K562 (cell line): ENCODE data around the gene TCAP. TPM values are rescaled to one million over a fixed set of nuclear protein-coding genes. Genes with fewer than 3 reads are reported as not detected.
A peak's percentile ranks its signal among the peaks of the same experiment; 100 is the strongest.

Experiments
- COPS2 ChIP-seq: fragments of 450-650 bp; conservative IDR thresholded peaks from 2 replicates; pipeline ENCODE4 v1.6.1; 2016; ENCODE audit warnings: mild to moderate bottlenecking, moderate library complexity
- FOXJ2 ChIP-seq: fragments of 200-800 bp; sonication (Bioruptor generic); IDR thresholded peaks from 2 replicates; pipeline ENCODE4 v1.6.1; 2016; ENCODE audit warnings: missing genetic modification characterization, missing compliant biosample characterization
- FOXK1 ChIP-seq: sonication (generic); formaldehyde crosslinking; IDR thresholded peaks from 2 replicates; pipeline ENCODE4 v1.8.0; 2022; ENCODE audit warnings: missing genetic modification reagents, mild to moderate bottlenecking, borderline replicate concordance
- GATAD2B ChIP-seq: fragments of 450-650 bp; IDR thresholded peaks from 2 replicates; pipeline ENCODE4 v1.6.1; 2017; ENCODE audit warnings: mild to moderate bottlenecking, borderline replicate concordance
- HNRNPK ChIP-seq: fragments of 200-400 bp; formaldehyde crosslinking; IDR thresholded peaks from one replicate; pipeline ENCODE4 v1.6.1; 2018; ENCODE audit warnings: mild to moderate bottlenecking, low read depth, low read length; ENCODE audit not compliant: poor library complexity, severe bottlenecking
- SMARCA5 ChIP-seq: fragments of 450-650 bp; IDR thresholded peaks from 2 replicates; pipeline ENCODE4 v1.6.1; 2016
- TCFL5 ChIP-seq: fragments of 250-450 bp; sonication (Bioruptor Pico); conservative IDR thresholded peaks from 2 replicates; pipeline ENCODE4 v1.6.1; 2021; ENCODE audit warnings: mild to moderate bottlenecking, moderate library complexity, matching md5 sums
- XRCC5 ChIP-seq: fragments of 200-400 bp; formaldehyde crosslinking; IDR thresholded peaks from 2 replicates; pipeline ENCODE4 v1.6.1; 2017; ENCODE audit warnings: low read depth, mild to moderate bottlenecking, low read length
- ZKSCAN1 ChIP-seq: fragments of 150-350 bp; IDR thresholded peaks from 2 replicates; pipeline ENCODE4 v1.6.1; 2016; ENCODE audit warnings: low read depth, low read length
- ZNF217 ChIP-seq: sonication (generic); formaldehyde crosslinking; IDR thresholded peaks from 2 replicates; pipeline ENCODE4 v1.8.0; 2022; ENCODE audit warnings: mild to moderate bottlenecking, missing genetic modification reagents
- polyA plus RNA-seq, 8 experiments: library from polyadenylated mRNA; depleted of rRNA in 4 of 8; stranded (reverse) in 5 of 8; unstranded in 3 of 8; fragments of >200 nt; fragmentation: Nextera tagmentation in 2 of 8; fragmentation: Illumina TruSeq in 1 of 8; extraction: Ambion mirVana in 2 of 8; extraction: Trizol in 1 of 8; gene quantifications; 2 replicates each; pipeline versions ENCODE4 v1.2.1 to v1.2.3, GENCODE V29; 2011 to 2014; ENCODE audit warnings: inconsistent platforms in 1 of 8, missing spikeins in 1 of 8
- total RNA-seq, 7 experiments: library from RNA; depleted of rRNA in 6 of 7; stranded (reverse); fragments of >200 nt in 6 of 7; fragmentation: Illumina TruSeq in 2 of 7; extraction: Trizol in 2 of 7; gene quantifications; 2 replicates each; pipeline versions ENCODE4 v1.2.1 to v1.2.3, GENCODE V29; 2011 to 2021; ENCODE audit warnings: low replicate concordance in 1 of 7
- TF ChIP-seq, protein P1 (sequence below): fragments of 250-450 bp; sonication (Bioruptor Pico); IDR thresholded peaks from 2 replicates; pipeline ENCODE4 v1.8.0; 2021; ENCODE audit warnings: moderate library complexity, mild to moderate bottlenecking, inconsistent platforms
- TF ChIP-seq, protein P2 (sequence below): fragments of 250-450 bp; sonication (Bioruptor Pico); IDR thresholded peaks from 2 replicates; pipeline ENCODE4 v1.4.0; 2020; ENCODE audit warnings: mild to moderate bottlenecking, moderate library complexity
- TF ChIP-seq, protein P3 (sequence below): fragments of 450-650 bp; IDR thresholded peaks from 2 replicates; pipeline ENCODE4 v1.6.1; 2016; ENCODE audit warnings: low read depth

TCAP gene
- total and polyA plus RNA-seq, 9 of the 15 experiments (the other 6 are each of a cell fraction or from before 2014, with no cell fraction given) = 0.33 to 1.4 (median 0.82) TPM; not detected in 2

DNA sequence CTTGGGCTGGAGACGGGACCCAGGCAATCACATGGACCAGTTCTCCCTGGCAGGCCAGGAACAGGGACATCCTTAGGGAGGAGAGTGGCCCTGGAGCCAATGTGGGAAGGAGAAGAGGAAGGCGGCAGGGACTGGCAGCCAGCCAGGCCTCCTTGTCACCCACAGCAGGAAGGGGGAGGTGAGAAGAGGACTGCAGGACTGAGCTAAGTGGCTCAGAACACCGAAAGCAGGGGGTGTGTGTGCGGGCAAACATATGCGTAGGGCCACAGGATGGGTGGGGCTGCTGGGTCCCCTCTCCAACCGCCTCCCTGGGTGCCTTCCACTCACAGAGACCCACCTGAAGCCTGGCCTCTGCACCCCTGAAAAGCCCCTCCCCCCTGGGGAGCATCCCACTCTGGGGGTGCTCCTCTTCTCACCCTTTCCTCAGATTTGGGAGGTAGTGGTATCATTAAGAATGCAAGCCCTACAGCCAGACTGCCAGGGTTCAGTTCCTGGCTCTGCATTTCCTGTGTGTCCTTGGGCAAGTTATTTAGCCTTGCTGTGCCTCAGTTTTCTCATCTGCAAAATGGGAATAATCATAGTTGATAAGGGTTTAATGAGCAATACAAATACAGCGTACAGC lies 11.2 kb downstream of the TCAP start (continued):
- TF ChIP-seq, protein P1, sequence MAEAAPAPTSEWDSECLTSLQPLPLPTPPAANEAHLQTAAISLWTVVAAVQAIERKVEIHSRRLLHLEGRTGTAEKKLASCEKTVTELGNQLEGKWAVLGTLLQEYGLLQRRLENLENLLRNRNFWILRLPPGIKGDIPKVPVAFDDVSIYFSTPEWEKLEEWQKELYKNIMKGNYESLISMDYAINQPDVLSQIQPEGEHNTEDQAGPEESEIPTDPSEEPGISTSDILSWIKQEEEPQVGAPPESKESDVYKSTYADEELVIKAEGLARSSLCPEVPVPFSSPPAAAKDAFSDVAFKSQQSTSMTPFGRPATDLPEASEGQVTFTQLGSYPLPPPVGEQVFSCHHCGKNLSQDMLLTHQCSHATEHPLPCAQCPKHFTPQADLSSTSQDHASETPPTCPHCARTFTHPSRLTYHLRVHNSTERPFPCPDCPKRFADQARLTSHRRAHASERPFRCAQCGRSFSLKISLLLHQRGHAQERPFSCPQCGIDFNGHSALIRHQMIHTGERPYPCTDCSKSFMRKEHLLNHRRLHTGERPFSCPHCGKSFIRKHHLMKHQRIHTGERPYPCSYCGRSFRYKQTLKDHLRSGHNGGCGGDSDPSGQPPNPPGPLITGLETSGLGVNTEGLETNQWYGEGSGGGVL (CRISPR knock-in tag) = no peak
- TF ChIP-seq, protein P2, sequence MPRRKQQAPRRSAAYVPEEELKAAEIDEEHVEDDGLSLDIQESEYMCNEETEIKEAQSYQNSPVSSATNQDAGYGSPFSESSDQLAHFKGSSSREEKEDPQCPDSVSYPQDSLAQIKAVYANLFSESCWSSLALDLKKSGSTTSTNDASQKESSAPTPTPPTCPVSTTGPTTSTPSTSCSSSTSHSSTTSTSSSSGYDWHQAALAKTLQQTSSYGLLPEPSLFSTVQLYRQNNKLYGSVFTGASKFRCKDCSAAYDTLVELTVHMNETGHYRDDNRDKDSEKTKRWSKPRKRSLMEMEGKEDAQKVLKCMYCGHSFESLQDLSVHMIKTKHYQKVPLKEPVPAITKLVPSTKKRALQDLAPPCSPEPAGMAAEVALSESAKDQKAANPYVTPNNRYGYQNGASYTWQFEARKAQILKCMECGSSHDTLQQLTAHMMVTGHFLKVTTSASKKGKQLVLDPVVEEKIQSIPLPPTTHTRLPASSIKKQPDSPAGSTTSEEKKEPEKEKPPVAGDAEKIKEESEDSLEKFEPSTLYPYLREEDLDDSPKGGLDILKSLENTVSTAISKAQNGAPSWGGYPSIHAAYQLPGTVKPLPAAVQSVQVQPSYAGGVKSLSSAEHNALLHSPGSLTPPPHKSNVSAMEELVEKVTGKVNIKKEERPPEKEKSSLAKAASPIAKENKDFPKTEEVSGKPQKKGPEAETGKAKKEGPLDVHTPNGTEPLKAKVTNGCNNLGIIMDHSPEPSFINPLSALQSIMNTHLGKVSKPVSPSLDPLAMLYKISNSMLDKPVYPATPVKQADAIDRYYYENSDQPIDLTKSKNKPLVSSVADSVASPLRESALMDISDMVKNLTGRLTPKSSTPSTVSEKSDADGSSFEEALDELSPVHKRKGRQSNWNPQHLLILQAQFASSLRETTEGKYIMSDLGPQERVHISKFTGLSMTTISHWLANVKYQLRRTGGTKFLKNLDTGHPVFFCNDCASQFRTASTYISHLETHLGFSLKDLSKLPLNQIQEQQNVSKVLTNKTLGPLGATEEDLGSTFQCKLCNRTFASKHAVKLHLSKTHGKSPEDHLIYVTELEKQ (CRISPR knock-in tag) = no peak
- TF ChIP-seq, protein P3, sequence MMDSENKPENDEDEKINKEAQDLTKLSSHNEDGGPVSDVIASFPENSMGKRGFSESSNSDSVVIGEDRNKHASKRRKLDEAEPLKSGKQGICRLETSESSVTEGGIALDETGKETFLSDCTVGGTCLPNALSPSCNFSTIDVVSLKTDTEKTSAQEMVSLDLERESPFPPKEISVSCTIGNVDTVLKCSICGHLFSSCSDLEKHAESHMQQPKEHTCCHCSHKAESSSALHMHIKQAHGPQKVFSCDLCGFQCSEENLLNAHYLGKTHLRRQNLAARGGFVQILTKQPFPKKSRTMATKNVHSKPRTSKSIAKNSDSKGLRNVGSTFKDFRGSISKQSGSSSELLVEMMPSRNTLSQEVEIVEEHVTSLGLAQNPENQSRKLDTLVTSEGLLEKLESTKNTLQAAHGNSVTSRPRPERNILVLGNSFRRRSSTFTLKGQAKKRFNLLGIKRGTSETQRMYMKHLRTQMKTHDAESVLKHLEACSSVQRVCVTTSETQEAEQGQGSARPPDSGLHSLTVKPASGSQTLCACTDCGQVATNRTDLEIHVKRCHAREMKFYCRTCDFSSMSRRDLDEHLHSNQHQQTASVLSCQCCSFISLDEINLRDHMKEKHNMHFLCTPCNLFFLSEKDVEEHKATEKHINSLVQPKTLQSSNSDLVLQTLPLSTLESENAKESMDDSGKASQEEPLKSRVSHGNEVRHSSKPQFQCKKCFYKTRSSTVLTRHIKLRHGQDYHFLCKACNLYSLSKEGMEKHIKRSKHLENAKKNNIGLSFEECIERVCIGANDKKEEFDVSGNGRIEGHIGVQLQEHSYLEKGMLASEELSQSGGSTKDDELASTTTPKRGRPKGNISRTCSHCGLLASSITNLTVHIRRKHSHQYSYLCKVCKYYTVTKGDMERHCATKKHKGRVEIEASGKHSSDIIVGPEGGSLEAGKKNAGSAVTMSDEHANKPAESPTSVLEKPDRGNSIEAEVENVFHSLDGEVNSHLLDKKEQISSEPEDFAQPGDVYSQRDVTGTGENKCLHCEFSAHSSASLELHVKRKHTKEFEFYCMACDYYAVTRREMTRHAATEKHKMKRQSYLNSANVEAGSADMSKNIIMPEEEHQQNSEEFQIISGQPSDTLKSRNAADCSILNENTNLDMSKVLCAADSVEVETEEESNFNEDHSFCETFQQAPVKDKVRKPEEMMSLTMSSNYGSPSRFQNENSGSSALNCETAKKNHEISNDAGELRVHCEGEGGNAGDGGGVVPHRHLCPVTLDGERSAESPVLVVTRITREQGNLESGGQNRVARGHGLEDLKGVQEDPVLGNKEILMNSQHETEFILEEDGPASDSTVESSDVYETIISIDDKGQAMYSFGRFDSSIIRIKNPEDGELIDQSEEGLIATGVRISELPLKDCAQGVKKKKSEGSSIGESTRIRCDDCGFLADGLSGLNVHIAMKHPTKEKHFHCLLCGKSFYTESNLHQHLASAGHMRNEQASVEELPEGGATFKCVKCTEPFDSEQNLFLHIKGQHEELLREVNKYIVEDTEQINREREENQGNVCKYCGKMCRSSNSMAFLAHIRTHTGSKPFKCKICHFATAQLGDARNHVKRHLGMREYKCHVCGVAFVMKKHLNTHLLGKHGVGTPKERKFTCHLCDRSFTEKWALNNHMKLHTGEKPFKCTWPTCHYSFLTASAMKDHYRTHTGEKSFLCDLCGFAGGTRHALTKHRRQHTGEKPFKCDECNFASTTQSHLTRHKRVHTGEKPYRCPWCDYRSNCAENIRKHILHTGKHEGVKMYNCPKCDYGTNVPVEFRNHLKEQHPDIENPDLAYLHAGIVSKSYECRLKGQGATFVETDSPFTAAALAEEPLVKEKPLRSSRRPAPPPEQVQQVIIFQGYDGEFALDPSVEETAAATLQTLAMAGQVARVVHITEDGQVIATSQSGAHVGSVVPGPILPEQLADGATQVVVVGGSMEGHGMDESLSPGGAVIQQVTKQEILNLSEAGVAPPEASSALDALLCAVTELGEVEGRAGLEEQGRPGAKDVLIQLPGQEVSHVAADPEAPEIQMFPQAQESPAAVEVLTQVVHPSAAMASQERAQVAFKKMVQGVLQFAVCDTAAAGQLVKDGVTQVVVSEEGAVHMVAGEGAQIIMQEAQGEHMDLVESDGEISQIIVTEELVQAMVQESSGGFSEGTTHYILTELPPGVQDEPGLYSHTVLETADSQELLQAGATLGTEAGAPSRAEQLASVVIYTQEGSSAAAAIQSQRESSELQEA = no peak
- no peak for TF ChIP-seq XRCC5
- no peak for TF ChIP-seq ZNF217
- no peak for TF ChIP-seq GATAD2B
- TF ChIP-seq FOXJ2 = no peak
- no peak for TF ChIP-seq COPS2
- no peak for TF ChIP-seq TCFL5 (CRISPR knock-in tag)
- no peak for TF ChIP-seq HNRNPK
- TF ChIP-seq ZKSCAN1 = no peak
- peak; percentile 77; the same call in 1 of the 2 replicates for TF ChIP-seq SMARCA5
- TF ChIP-seq FOXK1 = no peak
